SK-N-DZ (cell line): Measurements from ENCODE around the gene TRPV5.

Experiments used
- DNase-seq: peaks from one replicate; pipeline ENCODE4 v3.0.0-alpha.2; 2015; ENCODE audit warnings: low spot score

TRPV5 gene

DNA sequence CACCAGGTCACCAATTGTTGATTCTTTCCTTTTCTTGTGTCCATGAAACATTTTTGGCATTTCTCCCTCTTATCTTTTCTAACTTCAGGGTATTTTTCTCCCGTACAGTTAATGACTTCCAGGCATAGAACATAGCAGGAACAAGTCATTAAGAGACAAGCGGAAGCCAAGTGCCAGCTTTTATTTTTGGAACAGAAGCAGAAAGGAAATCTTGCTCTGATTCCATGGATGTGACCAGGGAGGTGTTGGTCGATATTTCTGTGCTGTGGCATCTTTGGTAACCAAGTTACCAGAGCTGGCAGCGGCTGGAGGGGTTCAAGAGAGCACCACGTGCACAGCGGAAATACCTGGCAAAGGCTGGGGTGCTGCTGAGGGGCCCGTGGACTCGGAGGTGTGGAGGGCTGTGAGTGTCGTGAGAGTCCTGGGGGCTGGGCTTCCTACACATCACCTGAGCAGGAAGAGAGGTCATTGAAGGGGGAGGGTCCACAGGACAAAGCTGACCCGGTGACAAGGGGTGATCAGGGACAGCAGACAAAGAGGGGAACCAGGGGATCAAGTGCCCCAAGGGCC, 7.5 kb upstream of the TRPV5 start:
- no peak for DNase-seq

DNA sequence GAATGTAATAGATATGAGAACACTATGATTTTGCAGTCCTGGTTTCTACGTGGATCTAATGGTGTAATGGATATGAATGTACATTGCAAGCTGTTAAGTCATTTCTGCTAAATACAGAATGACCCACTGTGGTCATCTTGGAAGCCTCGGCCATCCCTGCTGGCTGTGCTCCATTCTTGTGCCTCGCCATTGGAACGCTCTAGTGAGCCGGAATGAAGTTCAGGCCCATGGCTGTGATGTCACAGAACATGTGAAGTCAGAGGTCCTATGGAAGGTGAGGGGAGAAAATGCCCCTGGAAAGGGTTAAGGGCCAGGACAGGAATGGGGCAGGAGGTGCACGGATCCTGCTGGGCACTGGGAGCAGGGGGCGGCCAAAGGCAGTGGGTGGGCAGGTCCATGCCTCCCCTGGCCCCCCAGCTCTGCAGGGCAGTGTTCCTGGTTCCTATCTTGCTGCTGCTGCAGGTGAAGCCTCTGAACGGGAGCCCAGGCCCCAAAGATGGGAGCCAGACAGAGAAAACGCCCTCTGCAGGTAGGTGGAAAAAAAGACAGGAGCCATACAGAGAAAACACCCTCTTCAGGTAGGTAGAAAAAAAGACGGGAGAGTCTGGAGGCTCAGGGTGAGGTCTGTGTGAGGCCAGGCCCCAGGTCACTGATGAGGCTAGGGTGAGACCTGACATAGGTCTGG, 5.8 kb upstream of the TRPV5 start, which contains the start of gene LLCFC1:
Gene LLCFC1 (plus strand): TSS at position 259 of the 685 bp plus-strand sequence. CDS start 138 bp downstream, at position 397.
- DNase-seq = no peak

DNA sequence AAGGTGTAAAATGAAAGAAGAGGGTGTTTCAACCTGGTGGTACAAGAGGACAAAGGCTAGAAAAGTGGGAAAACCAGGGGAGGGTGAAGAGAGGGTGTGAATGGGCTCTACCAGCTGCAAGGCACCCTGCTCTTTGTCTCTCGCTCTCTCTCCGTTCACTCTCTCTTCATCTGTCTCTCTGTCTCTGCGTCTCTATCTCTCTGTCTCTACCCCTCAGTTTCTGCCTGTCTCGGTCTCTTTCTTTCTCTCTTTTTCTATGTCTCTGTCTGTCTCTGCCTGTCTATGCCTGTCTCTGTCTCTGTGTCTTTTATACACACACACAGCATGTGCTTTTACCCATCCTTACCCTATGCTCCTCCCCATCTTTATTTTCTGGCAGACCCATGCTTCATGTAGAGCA, 5.1 kb upstream of the TRPV5 start:
- DNase-seq = no peak

DNA sequence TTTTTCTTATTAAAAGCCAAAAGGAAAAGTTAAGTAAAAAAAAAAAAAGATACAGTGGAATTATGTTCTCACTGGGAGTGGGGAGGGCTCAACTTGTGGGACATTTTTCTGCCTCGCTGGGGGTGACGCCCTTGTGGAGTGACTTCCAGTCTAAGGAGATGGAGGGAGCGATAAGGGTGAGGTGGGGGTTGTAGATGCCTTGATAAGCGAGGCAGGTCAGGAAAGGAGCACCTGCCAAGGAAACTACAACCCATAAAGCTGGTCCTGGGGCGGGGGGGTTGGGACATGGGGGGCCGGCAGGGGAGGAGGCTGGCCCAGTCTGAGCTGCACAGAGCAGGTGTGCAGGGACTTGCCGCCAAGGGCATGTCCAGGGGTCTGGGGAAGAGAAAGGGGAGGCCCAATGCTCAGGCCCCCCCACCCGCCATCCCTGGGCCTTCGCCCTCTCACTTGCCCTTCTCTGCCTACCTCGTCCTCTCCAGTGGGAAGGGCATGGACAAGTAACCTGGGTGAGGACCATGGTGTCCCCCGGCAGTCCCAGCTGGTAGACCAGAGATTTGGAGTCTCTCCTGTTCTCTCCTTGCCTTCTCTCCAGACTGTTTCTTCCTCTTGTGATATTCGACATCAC, 2.5 kb upstream of the TRPV5 start:
- DNase-seq = no peak

DNA sequence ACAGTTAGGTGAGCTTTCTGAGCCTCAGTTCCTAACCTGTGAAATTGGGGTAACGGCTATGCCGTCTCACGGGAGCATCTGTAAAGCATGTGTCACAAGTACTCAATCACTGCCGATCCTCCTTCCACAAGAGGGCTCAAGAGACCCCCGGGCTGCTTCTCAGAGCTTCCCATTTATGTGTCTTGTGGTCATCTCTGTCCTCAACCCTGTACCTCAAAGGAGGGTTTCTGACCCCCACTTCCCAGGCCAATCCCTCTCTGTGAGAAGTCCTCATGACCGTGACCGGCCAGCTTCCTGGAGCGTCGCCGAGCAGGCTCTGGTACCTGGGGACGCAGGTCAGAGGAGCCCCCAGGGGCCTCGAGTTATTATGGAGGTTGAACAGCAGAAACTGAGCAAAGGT, 510 bp upstream of the TRPV5 start:
- no peak for DNase-seq

DNA sequence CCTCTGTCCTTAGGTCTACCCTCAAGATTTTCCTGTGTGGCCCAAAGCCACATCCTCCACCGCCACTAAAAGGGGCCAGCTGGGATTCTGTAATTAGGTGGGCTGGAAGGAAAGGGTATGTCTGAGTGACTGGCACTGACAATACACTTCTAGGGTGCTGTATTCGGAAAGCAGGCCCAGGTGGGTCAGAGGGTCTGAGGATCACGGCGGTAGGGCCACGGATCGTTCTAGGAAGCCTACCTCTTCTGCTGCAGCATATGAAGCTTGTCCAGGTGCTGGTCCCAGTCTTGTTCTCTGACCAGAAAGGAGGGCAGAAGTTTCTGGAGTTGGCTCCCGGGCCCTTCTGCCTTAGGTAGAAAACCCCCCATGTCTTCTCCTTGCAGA, 462 bp downstream of the TRPV5 start:
- DNase-seq = no peak

DNA sequence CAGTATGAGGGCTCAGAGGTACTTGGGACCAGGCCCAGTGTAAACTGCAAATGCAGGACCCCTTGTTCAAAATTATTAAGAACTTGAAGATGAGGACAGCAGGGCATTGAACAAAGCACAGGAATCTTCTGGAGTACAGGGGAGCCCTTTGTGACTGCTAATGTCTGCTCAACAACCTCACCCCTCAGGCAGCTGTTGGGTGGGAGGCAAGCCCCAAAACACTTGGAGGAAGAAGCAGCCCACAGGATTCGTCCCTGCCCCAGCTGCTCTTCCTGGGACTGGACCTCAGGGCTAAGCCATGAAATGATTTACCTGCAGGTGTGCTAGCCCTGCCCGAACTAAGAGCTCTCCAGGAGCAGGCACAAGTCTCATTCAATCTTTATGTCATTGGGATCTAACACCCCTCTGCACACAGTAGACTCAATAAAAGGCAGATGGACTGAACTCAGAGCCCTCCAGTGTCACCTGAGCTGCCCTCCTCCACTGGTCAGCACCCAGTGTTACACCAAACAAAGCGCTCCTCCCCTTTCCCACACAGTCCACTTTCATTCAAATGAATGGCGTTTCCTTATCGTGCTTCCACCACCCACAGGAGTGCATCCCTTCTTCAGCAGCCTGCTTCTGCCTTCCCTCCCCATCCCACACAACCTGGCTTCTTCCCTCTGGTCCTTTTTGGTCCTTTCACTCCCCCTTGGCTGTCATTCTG, 1.0 kb downstream of the TRPV5 start:
- DNase-seq = no peak

DNA sequence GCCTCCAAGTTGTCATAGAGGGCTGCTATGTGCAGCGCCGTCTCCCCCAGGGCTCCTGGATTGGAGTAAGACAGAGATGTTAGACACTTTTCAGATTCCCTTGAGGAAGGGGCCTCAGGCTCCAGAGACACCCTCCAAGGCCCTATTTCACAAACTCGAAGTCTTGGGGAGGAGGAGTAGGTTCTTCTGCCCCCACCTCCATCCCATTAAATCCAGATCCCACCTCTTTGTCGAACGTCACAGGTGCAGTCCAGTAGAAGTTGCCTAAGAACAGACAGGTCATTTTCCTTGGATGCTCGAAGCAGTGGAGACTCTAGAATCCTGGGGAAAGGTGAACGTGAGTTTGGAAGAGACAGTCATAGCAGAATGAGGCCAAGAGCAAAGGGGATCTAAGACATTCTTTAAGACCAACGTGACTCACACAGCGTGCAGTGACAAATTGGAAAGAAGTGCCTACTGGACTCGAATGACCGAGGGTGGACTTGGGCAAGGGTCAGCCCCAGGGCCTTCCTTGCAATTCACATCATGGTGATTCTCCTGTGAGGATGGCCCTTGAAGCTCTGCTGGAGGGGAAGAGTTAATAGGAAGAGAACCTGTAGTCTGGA, 3.3 kb downstream of the TRPV5 start:
- DNase-seq = no peak

DNA sequence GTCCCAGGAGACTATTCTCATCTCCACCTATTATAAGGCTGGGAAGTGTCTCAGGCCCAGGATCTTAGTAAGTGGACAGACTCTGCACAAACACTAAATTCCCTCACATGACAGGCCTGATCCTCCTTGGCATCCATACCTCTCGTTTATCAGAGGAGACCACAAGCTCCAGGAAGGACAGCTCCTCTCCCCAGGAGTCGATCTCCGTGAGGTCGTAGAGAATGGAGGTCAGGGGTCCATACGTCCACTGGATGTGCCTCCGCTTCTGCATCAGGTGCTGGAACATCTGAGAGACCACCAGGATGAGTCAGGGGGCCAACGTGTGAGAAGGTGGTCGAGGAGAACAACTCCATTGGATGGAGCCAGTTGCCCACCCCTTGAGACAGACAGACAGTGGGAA, 5.6 kb downstream of the TRPV5 start:
- DNase-seq = no peak

DNA sequence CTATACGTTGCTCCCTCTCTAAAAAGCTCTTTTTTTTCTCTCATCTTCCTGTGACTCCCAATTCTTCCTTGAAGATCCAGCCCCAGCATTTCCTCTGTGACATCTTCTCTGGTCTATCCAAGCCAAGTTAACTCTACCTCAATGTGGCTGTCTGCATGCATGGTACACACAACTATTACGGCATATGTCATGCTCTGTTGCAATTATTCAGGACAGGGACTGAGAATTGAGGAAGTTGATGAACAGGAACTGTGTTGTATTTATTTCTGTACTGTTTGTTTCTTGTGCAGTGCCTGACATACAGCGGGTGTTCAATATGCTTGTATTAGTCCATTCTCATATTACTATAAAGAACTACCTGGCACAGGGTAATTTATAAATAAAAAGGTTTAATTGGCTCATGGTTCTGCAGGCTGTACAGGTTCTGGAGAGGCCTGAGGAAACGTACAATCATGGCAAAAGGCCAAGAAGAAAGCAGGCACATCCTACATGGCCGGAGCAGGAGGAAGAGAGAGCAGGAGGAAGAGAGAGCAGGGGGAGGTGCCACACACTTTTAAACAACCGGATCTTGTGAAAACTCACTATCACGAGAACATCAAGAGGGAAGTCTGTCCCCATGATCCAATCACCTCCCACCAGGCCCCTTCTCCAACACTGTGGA, 6.3 kb downstream of the TRPV5 start:
- no peak for DNase-seq

DNA sequence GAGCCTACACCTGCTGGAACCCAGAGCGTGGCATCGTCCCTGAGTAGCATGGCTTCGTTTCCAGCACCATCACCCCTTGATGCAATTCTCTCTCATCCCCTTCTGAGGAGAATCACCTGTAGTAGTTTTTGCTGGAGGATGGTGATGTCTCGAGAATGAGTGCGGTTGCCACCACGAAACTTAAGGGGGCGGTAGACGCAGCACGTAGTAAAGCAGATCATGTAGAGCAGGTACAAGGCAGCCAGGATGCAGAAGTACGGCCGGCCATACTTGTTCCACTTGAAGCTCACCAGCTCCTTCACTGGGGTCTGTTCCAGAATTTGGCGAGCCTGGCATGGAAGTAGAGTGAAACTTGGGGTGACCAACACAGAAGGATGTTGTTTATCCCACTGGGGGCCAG, 8.1 kb downstream of the TRPV5 start:
- DNase-seq = no peak

DNA sequence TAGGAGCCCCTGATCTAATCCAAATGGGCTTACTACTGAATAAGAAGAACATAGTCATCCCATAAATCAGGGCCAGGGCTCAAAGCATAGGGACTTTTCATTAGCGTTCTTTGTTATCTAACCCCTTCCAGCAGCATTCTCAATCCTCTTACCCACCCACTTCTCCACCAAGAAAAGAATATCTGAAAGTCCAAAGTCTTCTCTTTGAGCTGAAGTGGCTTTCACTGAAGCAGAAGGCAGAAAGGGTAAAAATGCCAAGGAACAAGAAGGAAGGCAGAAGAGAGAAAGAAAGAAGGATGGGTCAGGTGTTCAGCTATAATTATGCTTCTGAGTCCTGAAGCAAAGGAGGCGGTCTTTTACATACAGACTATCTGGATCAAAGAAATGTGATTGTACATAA, 10.2 kb downstream of the TRPV5 start:
- no peak for DNase-seq

DNA sequence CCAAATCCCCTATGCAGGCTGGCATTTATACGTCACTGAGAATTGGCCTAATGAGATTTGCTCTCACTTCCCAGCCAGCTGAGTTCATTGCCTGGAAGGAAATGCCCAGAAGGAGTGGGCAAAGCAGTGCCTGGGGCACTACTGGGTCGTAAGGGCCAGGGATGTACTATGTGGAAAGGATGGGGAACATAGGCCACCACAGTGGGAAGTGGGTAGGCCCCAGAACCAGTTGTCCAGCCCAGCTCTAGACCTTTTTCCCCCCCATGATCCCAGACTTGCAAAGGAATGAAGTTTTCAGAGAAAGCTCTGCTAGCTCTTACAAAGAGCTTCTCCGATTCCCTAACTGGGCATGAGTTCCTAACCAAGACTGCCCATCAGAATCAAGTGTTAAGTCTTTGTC, 13.9 kb downstream of the TRPV5 start:
- no peak for DNase-seq

DNA sequence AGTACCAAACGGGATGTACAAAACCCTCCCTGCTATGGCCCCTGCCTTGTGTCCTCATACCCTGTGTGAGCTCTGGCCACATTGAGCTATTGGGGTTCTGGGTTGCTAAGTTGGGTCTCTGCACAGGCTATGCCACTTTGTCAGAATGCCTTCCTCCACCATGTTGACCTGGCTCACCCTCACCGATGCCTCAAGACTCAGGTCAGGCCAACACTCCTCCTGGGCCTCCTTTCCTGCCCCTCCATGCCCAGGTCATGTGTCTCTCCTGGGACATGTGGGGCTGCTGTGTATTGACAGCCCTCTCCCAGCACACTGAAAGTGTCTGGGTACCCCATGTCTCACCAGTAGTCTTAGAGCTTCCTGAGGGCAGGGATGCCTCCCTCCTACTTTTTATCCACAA, 14.6 kb downstream of the TRPV5 start:
- no peak for DNase-seq

DNA sequence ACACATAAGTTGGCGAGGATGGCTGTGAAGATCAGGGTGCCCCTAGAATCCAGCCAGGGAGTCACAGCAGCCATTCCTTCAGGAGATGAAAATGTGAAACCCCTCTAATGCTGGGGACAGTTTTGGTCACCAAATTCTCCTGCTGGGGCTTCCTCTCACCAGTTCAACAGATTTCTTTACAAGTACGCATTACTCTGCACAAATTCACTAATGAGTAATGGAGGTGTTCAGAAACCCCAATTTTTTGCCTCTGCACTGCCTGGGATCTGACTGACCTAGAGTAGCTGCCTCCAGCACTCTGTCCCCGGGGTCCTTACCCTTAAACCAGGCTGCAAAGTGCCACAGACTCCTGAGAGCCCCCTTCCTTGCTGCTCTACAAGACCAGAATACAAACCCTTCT, 16.1 kb downstream of the TRPV5 start:
- no peak for DNase-seq

DNA sequence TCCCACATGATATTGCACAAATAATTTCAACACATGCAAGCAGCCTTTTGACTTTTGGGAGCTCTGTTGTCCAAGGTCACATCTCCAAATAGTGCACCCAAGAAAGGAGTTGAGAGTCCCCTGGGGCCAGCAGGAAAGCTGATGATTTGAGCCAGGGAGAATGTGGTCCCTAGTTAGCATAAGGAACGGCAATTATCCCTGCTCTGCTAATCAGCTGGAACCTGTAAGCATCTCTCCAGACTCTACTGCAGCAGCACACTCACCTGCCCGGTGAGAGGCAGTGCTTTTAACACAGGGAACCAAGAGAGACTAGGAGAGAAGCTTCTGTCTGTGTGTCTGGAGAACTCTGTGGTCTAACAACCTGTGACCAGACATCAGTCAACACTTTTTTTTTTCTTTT, 17.0 kb downstream of the TRPV5 start:
- DNase-seq = no peak

DNA sequence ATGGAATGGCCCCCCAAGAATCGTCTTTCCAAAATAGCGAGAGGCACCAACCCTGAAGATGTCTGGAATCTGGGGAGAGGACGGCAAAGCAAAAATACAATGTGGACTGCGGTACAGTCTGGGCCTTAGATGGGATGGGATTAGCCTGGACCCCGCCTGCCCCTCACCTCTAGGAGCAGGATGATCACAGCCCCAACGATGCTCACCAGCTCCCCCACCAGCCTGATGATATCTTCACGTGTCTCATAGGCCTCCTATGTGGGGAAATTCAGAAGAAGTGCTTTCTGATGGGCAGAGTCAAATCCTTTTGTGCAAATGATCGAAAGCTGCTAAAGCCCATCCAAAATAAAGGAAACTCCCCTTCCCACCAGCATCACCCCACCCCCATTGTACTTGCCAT, 18.2 kb downstream of the TRPV5 start:
- DNase-seq = no peak

DNA sequence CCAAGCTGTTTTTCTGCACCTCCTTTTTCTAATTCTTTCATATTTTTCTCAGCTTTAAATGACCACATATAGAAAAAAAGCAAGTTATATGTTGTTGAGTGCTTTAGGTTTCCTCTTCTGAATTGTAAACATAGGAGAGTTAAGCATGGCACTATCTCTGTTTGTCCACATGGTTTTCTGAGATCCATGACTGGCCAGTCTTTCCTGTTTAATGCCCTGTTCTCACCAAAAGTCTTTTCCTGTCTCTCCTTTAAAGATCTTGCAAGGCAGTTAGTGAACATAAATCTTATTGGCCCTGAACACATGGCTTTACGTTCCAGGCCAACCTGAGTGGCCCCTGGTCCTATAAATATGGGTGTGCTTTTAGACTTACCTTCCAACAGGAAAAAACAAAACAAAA, 19.4 kb downstream of the TRPV5 start:
- no peak for DNase-seq

DNA sequence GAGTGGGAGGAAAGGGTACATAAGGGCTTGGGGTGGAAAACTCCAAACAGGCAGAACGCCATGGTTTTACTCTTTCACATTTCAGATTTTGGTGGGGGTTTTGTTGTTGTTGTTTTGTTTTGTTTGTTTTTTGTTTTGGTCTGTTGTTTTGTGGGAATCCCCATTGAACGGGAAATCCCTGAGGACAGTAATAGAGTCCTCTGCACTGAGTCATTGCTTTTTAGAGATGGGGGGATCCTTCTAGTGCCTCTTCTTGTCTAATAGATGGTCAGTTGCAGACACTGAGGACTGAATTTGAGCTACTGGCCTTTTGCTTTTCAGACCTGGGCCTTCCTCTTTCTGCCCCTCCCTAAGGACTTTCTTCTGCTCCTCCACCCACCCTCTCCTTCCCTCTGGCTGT, 20.0 kb downstream of the TRPV5 start:
- DNase-seq = no peak

DNA sequence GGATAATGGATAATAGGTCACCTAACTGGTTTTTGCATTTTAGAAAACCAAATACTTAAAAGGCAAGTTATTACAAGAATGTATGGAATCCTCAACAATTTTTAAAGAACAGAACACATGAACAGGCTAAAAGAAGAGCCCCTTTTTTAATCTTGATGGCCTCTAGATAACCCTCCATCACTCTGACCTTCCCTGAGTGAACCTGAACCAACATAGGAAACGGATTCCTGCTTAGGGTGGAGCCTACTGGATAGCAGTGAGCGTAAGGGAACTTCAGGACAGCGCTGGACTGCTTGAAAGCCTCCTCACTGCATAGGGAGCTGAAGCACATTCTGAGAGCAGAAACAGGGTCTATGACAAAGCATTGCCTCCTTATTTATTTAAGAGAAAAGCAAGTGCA, 20.5 kb downstream of the TRPV5 start:
- DNase-seq = no peak

DNA sequence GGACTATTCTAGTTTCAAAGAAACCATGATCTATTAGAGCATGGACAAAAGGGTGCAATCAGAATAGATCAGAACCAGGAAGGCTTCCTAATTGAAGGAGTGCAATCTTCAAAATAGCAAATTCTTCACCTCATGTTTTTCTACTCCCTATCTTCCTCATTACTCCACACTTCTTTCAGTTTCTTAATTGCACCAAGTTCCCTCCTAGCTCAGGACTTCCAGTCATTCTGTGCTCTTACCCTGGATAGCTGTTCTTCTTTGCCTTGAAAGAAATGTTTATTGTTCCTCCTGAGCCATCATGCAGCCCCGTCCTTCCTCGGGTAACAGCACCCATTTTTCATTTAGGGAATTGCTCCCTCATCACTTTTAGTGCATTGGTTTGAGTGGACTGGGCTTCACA, 23.1 kb downstream of the TRPV5 start:
- DNase-seq = no peak

DNA sequence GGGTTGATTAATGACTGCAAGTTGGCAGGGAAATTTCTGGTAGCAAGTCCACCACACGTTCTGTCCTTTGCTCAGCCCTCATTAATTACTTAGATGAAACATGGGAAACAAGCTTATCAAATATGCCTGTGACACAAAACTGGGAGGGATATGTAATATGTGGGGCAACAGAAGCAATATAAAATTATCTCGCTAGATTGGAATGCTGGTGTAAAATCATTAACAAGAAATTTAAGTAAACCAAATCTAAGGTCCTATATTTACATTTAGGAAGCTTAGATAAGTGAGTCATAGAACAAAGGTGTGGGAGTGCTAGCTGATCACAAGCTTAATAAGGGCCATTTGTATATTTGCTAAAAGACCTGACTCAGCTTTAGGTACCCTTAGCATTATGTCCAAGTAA, 23.5 kb downstream of the TRPV5 start:
- no peak for DNase-seq
